Fibroblast of lung (primary cell): ENCODE results near the gene SLC38A3.

Experiments used
- EZH2 ChIP-seq: IDR thresholded peaks from 2 replicates; pipeline ENCODE4 v1.5.1; 2012; ENCODE audit warnings: low read length, control low read depth, mild to moderate bottlenecking; ENCODE audit errors: missing control alignments
- TF ChIP-seq, protein P1 (sequence below), 2 donors: IDR thresholded peaks in 1 of 2; conservative IDR thresholded peaks in 1 of 2; 1 replicate in 1 of 2; 2 replicates in 1 of 2; pipeline ENCODE4 v1.5.1; 2011 to 2012; ENCODE audit warnings: low read length in 2 of 2, control low read depth in 1 of 2, inconsistent platforms in 1 of 2, low read depth in 1 of 2, mild to moderate bottlenecking in 1 of 2

GRCh38 chr3:50248387-50248786 lies 43.3 kb downstream of the SLC38A3 start:
- TF ChIP-seq, protein P1, sequence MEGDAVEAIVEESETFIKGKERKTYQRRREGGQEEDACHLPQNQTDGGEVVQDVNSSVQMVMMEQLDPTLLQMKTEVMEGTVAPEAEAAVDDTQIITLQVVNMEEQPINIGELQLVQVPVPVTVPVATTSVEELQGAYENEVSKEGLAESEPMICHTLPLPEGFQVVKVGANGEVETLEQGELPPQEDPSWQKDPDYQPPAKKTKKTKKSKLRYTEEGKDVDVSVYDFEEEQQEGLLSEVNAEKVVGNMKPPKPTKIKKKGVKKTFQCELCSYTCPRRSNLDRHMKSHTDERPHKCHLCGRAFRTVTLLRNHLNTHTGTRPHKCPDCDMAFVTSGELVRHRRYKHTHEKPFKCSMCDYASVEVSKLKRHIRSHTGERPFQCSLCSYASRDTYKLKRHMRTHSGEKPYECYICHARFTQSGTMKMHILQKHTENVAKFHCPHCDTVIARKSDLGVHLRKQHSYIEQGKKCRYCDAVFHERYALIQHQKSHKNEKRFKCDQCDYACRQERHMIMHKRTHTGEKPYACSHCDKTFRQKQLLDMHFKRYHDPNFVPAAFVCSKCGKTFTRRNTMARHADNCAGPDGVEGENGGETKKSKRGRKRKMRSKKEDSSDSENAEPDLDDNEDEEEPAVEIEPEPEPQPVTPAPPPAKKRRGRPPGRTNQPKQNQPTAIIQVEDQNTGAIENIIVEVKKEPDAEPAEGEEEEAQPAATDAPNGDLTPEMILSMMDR (conservative IDR thresholded peaks at IDR 0.05 in 1 of 2, IDR thresholded peaks at IDR 0.05 in 1 of 2; ENCODE audit: low read depth in 1 of 2, low read length in 2 of 2) = no peak
- TF ChIP-seq EZH2 = no peak
